HepG2 (cell line): ENCODE results near the gene PPP1R27. TPM values are rescaled to one million over a fixed set of nuclear protein-coding genes. Genes with fewer than 3 reads are reported as not detected.

Experiments used
- BCL6 ChIP-seq: IDR thresholded peaks from 2 replicates; pipeline ENCODE4 v1.6.1; 2016; ENCODE audit warnings: missing genetic modification reagents, missing compliant biosample characterization
- CENPT ChIP-seq: sonication (generic); formaldehyde crosslinking; IDR thresholded peaks from 2 replicates; pipeline ENCODE4 v1.8.0; 2022; ENCODE audit warnings: low read depth, mild to moderate bottlenecking, moderate library complexity, missing genetic modification reagents
- DMTF1 ChIP-seq: sonication (generic); formaldehyde crosslinking; IDR thresholded peaks from 2 replicates; pipeline ENCODE4 v1.4.0; 2020; ENCODE audit warnings: mild to moderate bottlenecking, missing genetic modification reagents
- DPF2 ChIP-seq: sonication (generic); formaldehyde crosslinking; IDR thresholded peaks from 2 replicates; pipeline ENCODE4 v1.4.0; 2020; ENCODE audit warnings: mild to moderate bottlenecking, low read depth, missing genetic modification reagents, borderline replicate concordance
- FOXM1 ChIP-seq: sonication (generic); formaldehyde crosslinking; IDR thresholded peaks from 2 replicates; pipeline ENCODE4 v1.5.0; 2020; ENCODE audit warnings: missing genetic modification reagents
- GATAD1 ChIP-seq: IDR thresholded peaks from 2 replicates; pipeline ENCODE4 v1.6.1; 2016; ENCODE audit warnings: missing genetic modification reagents, missing compliant biosample characterization
- IKZF5 ChIP-seq: IDR thresholded peaks from 2 replicates; pipeline ENCODE4 v1.6.1; 2018; ENCODE audit warnings: missing genetic modification reagents, mild to moderate bottlenecking, missing compliant biosample characterization
- MXD1 ChIP-seq: sonication (generic); formaldehyde crosslinking; IDR thresholded peaks from 2 replicates; pipeline ENCODE4 v1.4.0; 2020; ENCODE audit warnings: mild to moderate bottlenecking, missing genetic modification reagents
- PATZ1 ChIP-seq: sonication (generic); formaldehyde crosslinking; IDR thresholded peaks from 2 replicates; pipeline ENCODE4 v1.4.0; 2020; ENCODE audit warnings: missing genetic modification reagents
- PRMT3 ChIP-seq: sonication (generic); formaldehyde crosslinking; IDR thresholded peaks from 2 replicates; pipeline ENCODE4 v1.8.1; 2022; ENCODE audit warnings: low read depth, mild to moderate bottlenecking, moderate library complexity, missing genetic modification reagents, borderline replicate concordance
- THAP11 ChIP-seq: IDR thresholded peaks from 2 replicates; pipeline ENCODE4 v1.6.1; 2016; ENCODE audit warnings: missing biosample characterization, missing genetic modification reagents
- THAP9 ChIP-seq: sonication (generic); formaldehyde crosslinking; IDR thresholded peaks from 2 replicates; pipeline ENCODE4; 2020; ENCODE audit warnings: missing genetic modification reagents, mild to moderate bottlenecking, borderline replicate concordance
- YEATS4 ChIP-seq: sonication (generic); formaldehyde crosslinking; IDR thresholded peaks from 2 replicates; pipeline ENCODE4 v1.4.0; 2020; ENCODE audit warnings: missing genetic modification reagents, borderline replicate concordance
- ZC3H4 ChIP-seq: sonication (generic); formaldehyde crosslinking; IDR thresholded peaks from 2 replicates; pipeline ENCODE4 v1.4.0; 2020; ENCODE audit warnings: missing genetic modification reagents, borderline replicate concordance
- ZNF235 ChIP-seq: sonication (generic); formaldehyde crosslinking; IDR thresholded peaks from 2 replicates; pipeline ENCODE4 v1.8.1; 2023; ENCODE audit warnings: mild to moderate bottlenecking, missing genetic modification reagents, borderline replicate concordance
- ZNF567 ChIP-seq: sonication (generic); formaldehyde crosslinking; IDR thresholded peaks from 2 replicates; pipeline ENCODE4 v1.8.1; 2023; ENCODE audit warnings: mild to moderate bottlenecking, missing genetic modification reagents, borderline replicate concordance
- ZNF766 ChIP-seq: sonication (generic); formaldehyde crosslinking; IDR thresholded peaks from 2 replicates; pipeline ENCODE4 v1.5.0; 2020; ENCODE audit warnings: missing genetic modification reagents, borderline replicate concordance
- polyA plus RNA-seq, 8 experiments: library from polyadenylated mRNA; depleted of rRNA in 3 of 8; stranded (reverse) in 7 of 8; unstranded in 1 of 8; fragments of >200 nt; fragmentation: Illumina TruSeq in 4 of 8; extraction: Trizol in 4 of 8; gene quantifications; 2 replicates each; pipeline versions ENCODE4 v1.2.1 to v1.2.3, GENCODE V29; 2011 to 2016; ENCODE audit warnings: low read depth in 4 of 8, missing spikeins in 1 of 8, mixed read lengths in 1 of 8; ENCODE audit not compliant: insufficient read depth in 1 of 8
- total RNA-seq, 5 experiments: library from RNA; depleted of rRNA; stranded (reverse); fragments of >200 nt; fragmentation: Illumina TruSeq; extraction: Trizol; gene quantifications; 2 replicates each; pipeline ENCODE4 v1.2.3, GENCODE V29; 2016; ENCODE audit warnings: low read depth in 1 of 5

The PPP1R27 gene
- total and polyA plus RNA-seq, 2 of the 13 experiments (the other 11 are each of a cell fraction or from before 2014, with no cell fraction given), result 0.17 to 1.00 TPM

- TF ChIP-seq DMTF1 (no peak), ZNF567 (CRISPR knock-in tag) (no peak), PATZ1 (CRISPR knock-in tag) (no peak), DPF2 (CRISPR knock-in tag) (no peak), MXD1 (CRISPR knock-in tag) (no peak), ZNF766 (CRISPR knock-in tag) (no peak), ZC3H4 (CRISPR knock-in tag) (no peak), ZNF235 (CRISPR knock-in tag) (no peak), THAP11 (CRISPR knock-in tag) (no peak), THAP9 (CRISPR knock-in tag) (no peak), IKZF5 (CRISPR knock-in tag) (no peak), YEATS4 (CRISPR knock-in tag) (no peak), GATAD1 (CRISPR knock-in tag) (no peak), BCL6 (CRISPR knock-in tag) (no peak), PRMT3 (CRISPR knock-in tag) (no peak), FOXM1 (CRISPR knock-in tag) (no peak), CENPT (CRISPR knock-in tag) (0 out of 2 replicates have a peak, but pooled peaks have one; percentile 6)
These were observed 31.0 kb upstream of the PPP1R27 start (continued) for GRCh38 chr17:81865733-81866439.
